Gastrocnemius medialis (tissue), 4 donors: ENCODE results near the gene COP1.

Source experiments
- CTCF ChIP-seq, 5 experiments: fragments of 450-650 bp in 3 of 5; fragments of 200-600 bp in 2 of 5; sonication (generic) in 2 of 5; IDR thresholded peaks in 4 of 5; conservative IDR thresholded peaks in 1 of 5; 1 replicate in 4 of 5; 2 replicates in 1 of 5; pipeline ENCODE4 v1.5.1; 2016 to 2019; ENCODE audit warnings: antibody characterized with exemption in 5 of 5, mild to moderate bottlenecking in 3 of 5, moderate library complexity in 3 of 5
- POLR2A ChIP-seq, 2 donors: fragments of 450-650 bp; IDR thresholded peaks; one replicate each; pipeline ENCODE4 v1.6.1; 2017; ENCODE audit warnings: antibody characterized with exemption in 2 of 2, mild to moderate bottlenecking in 2 of 2, moderate library complexity in 2 of 2

- no peak for TF ChIP-seq POLR2A (IDR thresholded peaks at IDR 0.05)
- TF ChIP-seq CTCF (IDR thresholded peaks at IDR 0.05 in 4 of 5, conservative IDR thresholded peaks at IDR 0.05 in 1 of 5): no peak
Observed at GRCh38 chr1:176022574-176022973, 184.5 kb downstream of the COP1 start.
